B cell (primary cell): Measurements from ENCODE around the gene GUCY1A1. TPM values are rescaled to one million over a fixed set of nuclear protein-coding genes. Genes with fewer than 3 reads are reported as not detected.

Experiments
- ATAC-seq: fragments of 200-7000 bp; cut with Tn5 transposase; one replicate; pipeline ENCODE4 v1.10.0; 2021; ENCODE audit warnings: low read depth, mild to moderate bottlenecking, moderate number of reproducible peaks, moderate library complexity
- CTCF ChIA-PET: fragments of 350-600 bp; sonication (Branson Sonifier 250); formaldehyde crosslinking; loops from one replicate; lab custom pipeline; 2021; ENCODE audit warnings: antibody characterized with exemption, inconsistent platforms; lab: Charles Lee
- POLR2A ChIA-PET: fragments of 350-600 bp; sonication (Branson Sonifier 250); formaldehyde crosslinking; loops from one replicate; lab custom pipeline; 2021; ENCODE audit warnings: antibody characterized with exemption; lab: Charles Lee
- DNase-seq: peaks from one replicate; pipeline ENCODE4 v3.0.0; 2013
- H2AFZ ChIP-seq: 2 replicates; pipeline ENCODE4 v1.6.1; 2012; ENCODE audit warnings: mild to moderate bottlenecking, low read depth, low read length; ENCODE audit not compliant: insufficient read depth, poor library complexity, severe bottlenecking
- H3K27ac ChIP-seq, 2 donors: 1 replicate in 1 of 2; 2 replicates in 1 of 2; pipeline ENCODE4 v1.5.1; 2012 to 2013; ENCODE audit warnings: low read length in 2 of 2, mild to moderate bottlenecking in 2 of 2, moderate library complexity in 1 of 2
- H3K27me3 ChIP-seq, 4 experiments: fragments of 200-600 bp in 1 of 4; sonication (generic) in 1 of 4; replicated peaks in 1 of 4; 1 replicate in 2 of 4; 2 replicates in 2 of 4; pipeline versions ENCODE4 v1.6.1 to v1.7.0; 2013 to 2016; ENCODE audit warnings: low read length in 3 of 4, mild to moderate bottlenecking in 2 of 4, mixed read lengths in 1 of 4, moderate library complexity in 1 of 4; ENCODE audit not compliant: insufficient read depth in 4 of 4, control insufficient read depth in 3 of 4; ENCODE audit errors: control extremely low read depth in 1 of 4
- H3K36me3 ChIP-seq, 2 experiments: replicated peaks in 1 of 2; 1 replicate in 1 of 2; 2 replicates in 1 of 2; pipeline versions ENCODE4 v1.6.1 to v1.7.1; 2013; ENCODE audit warnings: low read length in 1 of 2; ENCODE audit not compliant: insufficient read depth in 2 of 2, control insufficient read depth in 1 of 2; ENCODE audit errors: control extremely low read depth in 1 of 2, extremely low read depth in 1 of 2
- H3K4me1 ChIP-seq, 2 donors: fragments of 200-600 bp in 1 of 2; sonication (generic) in 1 of 2; 1 replicate in 1 of 2; 2 replicates in 1 of 2; pipeline versions ENCODE4 v1.5.1 to v1.6.1; 2013 to 2017; ENCODE audit warnings: low read length in 2 of 2; ENCODE audit not compliant: control insufficient read depth in 2 of 2, insufficient read depth in 2 of 2
- H3K4me2 ChIP-seq: replicated peaks from 2 replicates; pipeline ENCODE3; 2012; ENCODE audit warnings: mild to moderate bottlenecking, low read depth, low read length; ENCODE audit not compliant: poor library complexity, severe bottlenecking
- H3K4me3 ChIP-seq, 5 experiments: fragments of 200-600 bp in 1 of 5; sonication (generic) in 1 of 5; 1 replicate in 3 of 5; 2 replicates in 2 of 5; pipeline versions ENCODE4 v1.5.1 to v1.7.0; 2011 to 2016; ENCODE audit warnings: low read length in 4 of 5, mild to moderate bottlenecking in 4 of 5, low read depth in 2 of 5, control low read depth in 1 of 5, moderate library complexity in 1 of 5; ENCODE audit not compliant: insufficient read depth in 1 of 5; ENCODE audit errors: control extremely low read depth in 1 of 5, extremely low read depth in 1 of 5
- H3K79me2 ChIP-seq: fragments of 200-600 bp; sonication (generic); one replicate; pipeline ENCODE4 v1.6.0; 2016; ENCODE audit warnings: low read length; ENCODE audit not compliant: control insufficient read depth, insufficient read depth
- H3K9ac ChIP-seq: fragments of 200-600 bp; sonication (generic); 2 replicates; pipeline ENCODE4 v1.6.1; 2017; ENCODE audit warnings: mild to moderate bottlenecking, low read length, moderate library complexity
- H3K9me3 ChIP-seq, 3 donors: one replicate each; pipeline versions ENCODE4 v1.6.1 to v1.7.1; 2013; ENCODE audit warnings: low read length in 2 of 3; ENCODE audit not compliant: control insufficient read depth in 2 of 3, insufficient read depth in 1 of 3; ENCODE audit errors: control extremely low read depth in 1 of 3
- H4K20me1 ChIP-seq: 2 replicates; pipeline ENCODE4 v1.6.0; 2012; ENCODE audit warnings: mild to moderate bottlenecking, low read length; ENCODE audit not compliant: insufficient read depth, control insufficient read depth, poor library complexity, severe bottlenecking
- H3K27ac Mint-ChIP-seq: one replicate; pipeline ENCODE4 v1.8.0; 2021; ENCODE audit warnings: mixed read lengths
- H3K27me3 Mint-ChIP-seq: one replicate; pipeline ENCODE4 v1.8.0; 2021; ENCODE audit warnings: mixed read lengths
- H3K4me1 Mint-ChIP-seq: one replicate; pipeline ENCODE4 v1.8.0; 2021; ENCODE audit warnings: mixed read lengths
- H3K4me3 Mint-ChIP-seq: one replicate; pipeline ENCODE4 v1.8.0; 2021; ENCODE audit warnings: mixed read lengths
- H3K9me3 Mint-ChIP-seq: one replicate; pipeline ENCODE4 v1.8.0; 2022; ENCODE audit warnings: mixed read lengths; ENCODE audit not compliant: insufficient read depth
- EZH2 ChIP-seq: IDR thresholded peaks from 2 replicates; pipeline ENCODE4 v1.6.1; 2012; ENCODE audit warnings: borderline replicate concordance, low read depth, mild to moderate bottlenecking, moderate library complexity, low read length; ENCODE audit not compliant: insufficient read depth, poor library complexity, severe bottlenecking
- intact Hi-C: fragments of 100-400 bp; cut with micrococcal nuclease; formaldehyde crosslinking; loops from one replicate; pipeline ENCODE4 v1.10.0; 2022
- polyA plus RNA-seq: library from polyadenylated mRNA; depleted of rRNA; stranded (reverse); fragments of >200 nt; gene quantifications from 2 replicates; pipeline ENCODE4 v1.2.3, GENCODE V29; 2012
- total RNA-seq, 2 donors: library from RNA; stranded (reverse); fragments of 120-200 nt in 1 of 2; gene quantifications; 1 replicate in 1 of 2; 2 replicates in 1 of 2; pipeline versions ENCODE4 v1.2.3 to v1.2.4, GENCODE V29; 2013 to 2022
- TF ChIP-seq, protein P1 (sequence below): fragments of 200-600 bp; IDR thresholded peaks from one replicate; pipeline ENCODE4 v1.8.0; 2022; ENCODE audit warnings: antibody characterized with exemption, mild to moderate bottlenecking

Gene GUCY1A1
- total and polyA plus RNA-seq, 2 donors (not counting 1 experiment from before 2014, with no cell fraction given) = 0.12 to 0.25 TPM

DNA sequence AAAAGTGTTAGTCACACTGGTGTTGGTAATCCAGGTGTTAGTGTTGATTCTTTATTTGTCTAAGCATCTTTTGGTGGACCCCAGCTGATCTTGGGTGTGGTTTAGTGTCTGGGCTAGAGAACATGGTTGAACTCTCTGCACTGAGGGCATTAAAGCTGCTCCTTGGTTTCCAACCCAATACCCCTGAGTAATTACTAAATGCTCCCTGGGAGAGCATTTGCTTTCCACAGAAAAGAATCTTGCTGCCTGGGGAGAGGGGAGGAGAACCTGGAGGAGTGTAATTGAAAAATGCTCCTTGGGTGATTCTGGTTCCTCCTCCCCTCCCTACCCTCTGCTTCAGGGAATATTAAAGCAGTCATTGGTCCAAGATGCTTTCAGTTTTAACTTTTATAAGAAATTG lies 95.3 kb downstream of the GUCY1A1 start:
- Histone ChIP-seq H3K4me3 (no peak overlapping the region), H3K27ac (no peak overlapping the region), H3K36me3 (no peaks in the 10 kb centered on the region), H3K9ac (no peak overlapping the region), H3K4me1 (peaks cover 3 to 11% of the 10 kb centered on the region in 2 donors), H3K4me2 (no peak overlapping the region), H3K27me3 (peaks cover 0 to 5% (median 2%) of the 10 kb centered on the region in 4 experiments), H3K9me3 (no peaks in the 10 kb centered on the region), H2AFZ (no peak overlapping the region), H4K20me1 (no peaks in the 10 kb centered on the region), H3K79me2 (no peaks in the 10 kb centered on the region)
- intact Hi-C loops = no loop called here
- H3K27ac Mint-ChIP-seq = no peak overlapping the region
- no peak for TF ChIP-seq EZH2
- TF ChIP-seq, protein P1, sequence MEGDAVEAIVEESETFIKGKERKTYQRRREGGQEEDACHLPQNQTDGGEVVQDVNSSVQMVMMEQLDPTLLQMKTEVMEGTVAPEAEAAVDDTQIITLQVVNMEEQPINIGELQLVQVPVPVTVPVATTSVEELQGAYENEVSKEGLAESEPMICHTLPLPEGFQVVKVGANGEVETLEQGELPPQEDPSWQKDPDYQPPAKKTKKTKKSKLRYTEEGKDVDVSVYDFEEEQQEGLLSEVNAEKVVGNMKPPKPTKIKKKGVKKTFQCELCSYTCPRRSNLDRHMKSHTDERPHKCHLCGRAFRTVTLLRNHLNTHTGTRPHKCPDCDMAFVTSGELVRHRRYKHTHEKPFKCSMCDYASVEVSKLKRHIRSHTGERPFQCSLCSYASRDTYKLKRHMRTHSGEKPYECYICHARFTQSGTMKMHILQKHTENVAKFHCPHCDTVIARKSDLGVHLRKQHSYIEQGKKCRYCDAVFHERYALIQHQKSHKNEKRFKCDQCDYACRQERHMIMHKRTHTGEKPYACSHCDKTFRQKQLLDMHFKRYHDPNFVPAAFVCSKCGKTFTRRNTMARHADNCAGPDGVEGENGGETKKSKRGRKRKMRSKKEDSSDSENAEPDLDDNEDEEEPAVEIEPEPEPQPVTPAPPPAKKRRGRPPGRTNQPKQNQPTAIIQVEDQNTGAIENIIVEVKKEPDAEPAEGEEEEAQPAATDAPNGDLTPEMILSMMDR = no peak
- no peak overlapping the region for H3K4me3 Mint-ChIP-seq
- H3K9me3 Mint-ChIP-seq = no peaks in the 10 kb centered on the region
- ATAC-seq (no peak), DNase-seq (no peak)
- CTCF ChIA-PET = no interaction called here
- H3K27me3 Mint-ChIP-seq = peaks cover 23% of the 10 kb centered on the region
- POLR2A ChIA-PET = no interaction called here
- H3K4me1 Mint-ChIP-seq = peaks cover 10% of the 10 kb centered on the region

DNA sequence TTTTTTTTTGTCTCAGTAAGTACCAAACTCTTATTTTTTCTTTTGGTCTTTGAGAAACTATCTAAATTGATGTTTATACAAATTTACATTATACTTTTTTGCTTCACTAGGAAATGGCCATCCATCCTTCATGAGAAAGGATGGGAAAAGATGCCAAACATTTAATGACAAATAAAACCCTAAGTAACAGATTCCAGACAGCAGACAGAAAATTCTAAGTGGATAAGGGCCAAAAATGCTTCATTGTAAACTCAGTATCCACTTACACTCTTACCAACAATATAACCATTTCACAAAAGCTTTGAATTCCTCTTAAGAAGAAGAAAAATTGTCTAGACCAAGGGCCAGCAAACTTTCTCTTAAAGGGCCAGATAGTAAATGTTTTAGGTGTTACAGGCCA lies 95.7 kb downstream of the GUCY1A1 start:
- Histone ChIP-seq H4K20me1 (no peaks in the 10 kb centered on the region), H3K27ac (no peak overlapping the region), H3K9me3 (no peaks in the 10 kb centered on the region), H3K36me3 (no peaks in the 10 kb centered on the region), H3K4me1 (peaks cover 3 to 11% of the 10 kb centered on the region in 2 donors), H3K9ac (no peak overlapping the region), H3K4me3 (no peak overlapping the region), H3K79me2 (no peaks in the 10 kb centered on the region), H2AFZ (no peak overlapping the region), H3K27me3 (peaks cover 0 to 5% (median 2%) of the 10 kb centered on the region in 4 experiments), H3K4me2 (no peak overlapping the region)
- no peak overlapping the region for H3K27ac Mint-ChIP-seq
- H3K4me3 Mint-ChIP-seq = no peak overlapping the region
- ATAC-seq (no peak), DNase-seq (no peak)
- POLR2A ChIA-PET = no interaction called here
- H3K27me3 Mint-ChIP-seq = peaks cover 21% of the 10 kb centered on the region
- CTCF ChIA-PET = no interaction called here
- TF ChIP-seq, protein P1 = no peak
- no peak for TF ChIP-seq EZH2
- intact Hi-C loops = no loop called here
- no peaks in the 10 kb centered on the region for H3K9me3 Mint-ChIP-seq
- peaks cover 10% of the 10 kb centered on the region for H3K4me1 Mint-ChIP-seq
